Small intestine (tissue), 7 donors: ENCODE measurements around the gene ADGRF5. TPM values are rescaled to one million over a fixed set of nuclear protein-coding genes. Genes with fewer than 3 reads are reported as not detected.
A peak's percentile ranks its signal among the peaks of the same experiment; 100 is the strongest.

Experiments used
- DNase-seq, 2 donors: peaks; one replicate each; pipeline versions ENCODE4 v3.0.0 to v3.0.0-alpha.2; 2013
- FAIRE-seq: peaks from 2 replicates; lab custom pipeline; 2012; peaks lifted over from hg19 to GRCh38; lab: Jason Lieb, UNC
- H3K27ac ChIP-seq, 3 donors: one replicate each; pipeline ENCODE4 v1.5.1; 2013; ENCODE audit warnings: low read length in 2 of 3, mild to moderate bottlenecking in 2 of 3, control low read depth in 1 of 3, inconsistent platforms in 1 of 3, low read depth in 1 of 3, moderate library complexity in 1 of 3
- H3K27me3 ChIP-seq, 3 donors: one replicate each; pipeline ENCODE4 v1.6.1; 2013; ENCODE audit warnings: low read length in 3 of 3, inconsistent platforms in 1 of 3; ENCODE audit not compliant: control insufficient read depth in 3 of 3, insufficient read depth in 3 of 3
- H3K36me3 ChIP-seq, 3 donors: one replicate each; pipeline ENCODE4 v1.6.1; 2013; ENCODE audit warnings: low read length in 3 of 3, inconsistent platforms in 1 of 3, low read depth in 1 of 3, mild to moderate bottlenecking in 1 of 3, moderate library complexity in 1 of 3; ENCODE audit not compliant: control insufficient read depth in 3 of 3, insufficient read depth in 2 of 3
- H3K4me1 ChIP-seq, 3 donors: one replicate each; pipeline ENCODE4 v1.6.1; 2013; ENCODE audit warnings: low read length in 2 of 3, inconsistent platforms in 1 of 3, low read depth in 1 of 3, mild to moderate bottlenecking in 1 of 3, moderate library complexity in 1 of 3; ENCODE audit not compliant: control insufficient read depth in 3 of 3, insufficient read depth in 2 of 3
- H3K4me3 ChIP-seq, 3 donors: one replicate each; pipeline ENCODE4 v1.5.1; 2013; ENCODE audit warnings: low read length in 3 of 3, control low read depth in 1 of 3, inconsistent platforms in 1 of 3, low read depth in 1 of 3, mild to moderate bottlenecking in 1 of 3, moderate library complexity in 1 of 3
- H3K9me3 ChIP-seq, 2 donors: one replicate each; pipeline ENCODE4 v1.6.1; 2013; ENCODE audit warnings: low read depth in 1 of 2, low read length in 1 of 2; ENCODE audit not compliant: control insufficient read depth in 2 of 2, insufficient read depth in 1 of 2
- WGBS, 3 donors: extraction: QIAGEN DNeasy Blood & Tissue Kit; methylation state at CpG; one replicate each; pipeline ENCODE4 v1.1.7; 2013; 5-methylcytosine and 5-hydroxymethylcytosine counted together
- polyA plus RNA-seq, 4 donors: library from polyadenylated mRNA; stranded (reverse) in 3 of 4; unstranded in 1 of 4; fragments of 200-250 nt in 3 of 4; fragments of 120-200 nt in 1 of 4; gene quantifications; one replicate each; pipeline versions ENCODE4 v1.2.1 to v1.2.3, GENCODE V29; 2013
- donor health status: healthy with polysubstance abuse.
- donor health status: control.
- donor health status: control.
- donor health status: Bipolar disorder and iron deficiency.
- donor health status: healthy.

The ADGRF5 gene
- polyA plus RNA-seq, 4 donors: 0.45 to 7.4 (median 3.0) TPM

- H3K4me1 ChIP-seq: no peaks in the 10 kb centered on the region
- peaks cover 0 to 3% (median 0%) of the 10 kb centered on the region in 3 donors for H3K27me3 ChIP-seq
- no peak overlapping the region for H3K27ac ChIP-seq
- FAIRE-seq (no peak), DNase-seq (no peak)
- 76 to 91% (median 88%) methylated on average over 6 of the region's 6 CpGs for WGBS, 3 donors
- no peaks in the 10 kb centered on the region for H3K9me3 ChIP-seq
- no peaks in the 10 kb centered on the region for H3K36me3 ChIP-seq
- no peak overlapping the region for H3K4me3 ChIP-seq
These were observed 4.7 kb upstream of the ADGRF5 start for GRCh38 chr6:46926481-46926880.

DNA sequence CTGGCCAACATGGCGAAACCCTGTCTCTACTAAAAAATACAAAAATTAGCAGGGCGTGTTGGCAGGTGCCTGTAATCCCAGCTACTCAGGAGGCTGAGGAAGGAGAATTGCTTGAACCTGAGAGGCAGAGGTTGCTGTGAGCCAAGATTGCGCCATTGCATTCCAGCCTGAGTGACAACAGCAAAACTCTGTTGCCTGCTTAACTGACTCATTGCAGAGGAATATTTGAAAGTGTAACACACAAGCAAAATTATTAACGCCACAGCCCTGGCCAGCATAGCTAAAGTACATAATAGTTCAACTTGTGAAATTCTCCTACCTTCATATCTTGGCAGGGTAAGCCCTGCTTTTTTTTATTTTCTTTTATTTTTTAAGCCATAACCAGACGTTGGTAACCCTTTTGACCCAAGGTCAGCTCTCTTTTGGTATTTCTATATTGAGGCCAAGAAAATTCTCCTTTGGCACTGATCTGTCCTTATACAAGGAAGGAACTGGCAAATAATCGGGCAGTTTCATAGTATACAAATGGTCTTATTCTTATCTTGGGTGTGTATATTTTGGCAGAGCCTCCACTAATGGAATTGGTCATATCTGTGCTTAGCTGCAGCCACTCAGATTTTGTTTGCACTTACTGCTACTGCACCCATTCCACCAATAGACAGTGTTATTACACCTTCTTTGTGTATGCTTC is 4.0 kb upstream of the ADGRF5 start:
- WGBS, 3 donors: 48 to 67% (median 54%) methylated on average over 6 of the region's 6 CpGs
- Histone ChIP-seq H3K4me3 (no peak overlapping the region), H3K27ac (no peak overlapping the region), H3K9me3 (no peaks in the 10 kb centered on the region), H3K36me3 (no peaks in the 10 kb centered on the region), H3K4me1 (no peaks in the 10 kb centered on the region), H3K27me3 (no peaks in the 10 kb centered on the region)
- FAIRE-seq (no peak), DNase-seq (no peak)

DNA sequence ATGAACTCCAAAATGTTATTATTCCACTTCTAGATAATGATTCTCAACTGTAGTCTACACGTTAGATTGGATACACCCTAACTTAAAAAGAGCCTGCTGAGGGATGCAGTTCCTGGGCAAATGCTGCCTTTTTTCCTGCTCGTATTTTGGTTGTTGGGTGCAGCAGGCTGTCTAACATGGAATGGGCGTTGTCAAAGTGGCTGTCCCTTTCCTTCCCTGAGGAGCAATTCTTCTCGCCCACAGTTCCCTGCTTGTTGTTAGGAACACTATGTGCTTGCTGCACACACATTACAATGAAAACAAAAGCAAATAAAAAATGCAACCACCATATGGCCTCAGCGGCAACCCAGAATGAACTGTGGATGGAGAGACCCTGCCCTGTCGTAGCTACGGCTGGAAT is 1.7 kb upstream of the ADGRF5 start:
- H3K36me3 ChIP-seq: no peaks in the 10 kb centered on the region
- DNase-seq: no peak
- H3K27ac ChIP-seq: no peak overlapping the region
- no peaks in the 10 kb centered on the region for H3K9me3 ChIP-seq
- H3K4me3 ChIP-seq: no peak overlapping the region
- no peak for FAIRE-seq
- no peaks in the 10 kb centered on the region for H3K4me1 ChIP-seq
- no peaks in the 10 kb centered on the region for H3K27me3 ChIP-seq
- 78 to 82% (median 81%) methylated on average over 7 of the region's 7 CpGs for WGBS, 3 donors

GRCh38 chr6:46921059-46921458 is 679 bp downstream of the ADGRF5 start:
- WGBS, 3 donors: 74 to 91% (median 84%) methylated on average over 6 of the region's 6 CpGs
- FAIRE-seq (no peak), DNase-seq (no peak)
- Histone ChIP-seq H3K4me1 (no peaks in the 10 kb centered on the region), H3K4me3 (no peak overlapping the region), H3K27ac (peak overlapping the region in 1 of 3 donors; percentile 45), H3K27me3 (no peaks in the 10 kb centered on the region), H3K9me3 (no peaks in the 10 kb centered on the region), H3K36me3 (no peaks in the 10 kb centered on the region)

DNA sequence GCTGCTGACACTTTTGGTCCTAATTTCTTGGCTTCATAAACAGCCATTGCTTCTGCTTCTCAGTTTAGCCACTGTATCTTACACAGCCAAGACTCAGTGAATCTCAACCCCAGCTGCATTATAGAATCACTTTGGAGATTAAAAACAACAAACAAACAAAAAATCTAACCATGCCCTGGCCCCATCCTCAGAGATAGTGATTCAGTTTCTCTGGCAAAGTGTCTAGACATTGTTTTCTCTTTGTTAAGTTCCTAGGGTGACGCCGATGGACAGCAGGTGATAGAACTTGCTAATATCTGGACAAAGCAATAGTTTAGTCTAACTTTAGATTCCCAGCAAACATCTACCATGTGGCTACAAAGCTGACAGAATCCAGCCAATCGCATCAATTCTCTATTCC is 2.9 kb downstream of the ADGRF5 start:
- FAIRE-seq (no peak), DNase-seq (no peak)
- Histone ChIP-seq H3K9me3 (no peaks in the 10 kb centered on the region), H3K27ac (no peak overlapping the region), H3K4me1 (no peaks in the 10 kb centered on the region), H3K36me3 (no peaks in the 10 kb centered on the region), H3K4me3 (no peak overlapping the region), H3K27me3 (no peaks in the 10 kb centered on the region)
- WGBS, 3 donors: 85 to 93% (median 86%) methylated on average over 3 of the region's 3 CpGs

DNA sequence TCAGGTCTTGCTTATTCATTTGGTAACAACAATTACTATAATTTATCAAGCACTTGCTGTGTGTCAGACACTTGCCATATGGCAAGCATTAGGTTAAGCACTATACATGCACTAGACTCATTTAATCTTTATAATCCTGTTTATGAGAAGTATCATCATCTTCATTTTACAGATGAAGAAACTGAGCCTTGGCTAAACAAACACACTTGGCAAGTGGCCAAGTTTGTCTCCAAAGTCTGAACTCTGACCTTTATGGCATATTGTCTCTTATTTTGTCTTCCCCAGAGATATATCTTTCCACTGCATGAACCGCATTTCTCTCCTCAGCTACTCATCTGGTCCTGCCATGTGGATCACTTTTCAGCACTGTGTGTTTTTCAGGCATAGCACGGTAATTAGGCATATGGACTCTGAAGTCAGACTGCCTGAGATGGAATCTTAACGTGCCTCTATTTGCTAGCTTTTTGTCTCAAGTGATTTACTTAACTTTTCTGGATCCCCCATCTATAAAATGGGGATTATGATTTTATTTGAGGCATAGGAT is 4.7 kb downstream of the ADGRF5 start:
- WGBS, 3 donors: 54 to 60% (median 59%) methylated on average over 3 of the region's 3 CpGs
- H3K4me3 ChIP-seq: no peak overlapping the region
- H3K4me1 ChIP-seq: no peaks in the 10 kb centered on the region
- no peak overlapping the region for H3K27ac ChIP-seq
- H3K9me3 ChIP-seq: no peaks in the 10 kb centered on the region
- no peaks in the 10 kb centered on the region for H3K27me3 ChIP-seq
- H3K36me3 ChIP-seq: no peaks in the 10 kb centered on the region
- DNase-seq (no peak), FAIRE-seq (no peak)

DNA sequence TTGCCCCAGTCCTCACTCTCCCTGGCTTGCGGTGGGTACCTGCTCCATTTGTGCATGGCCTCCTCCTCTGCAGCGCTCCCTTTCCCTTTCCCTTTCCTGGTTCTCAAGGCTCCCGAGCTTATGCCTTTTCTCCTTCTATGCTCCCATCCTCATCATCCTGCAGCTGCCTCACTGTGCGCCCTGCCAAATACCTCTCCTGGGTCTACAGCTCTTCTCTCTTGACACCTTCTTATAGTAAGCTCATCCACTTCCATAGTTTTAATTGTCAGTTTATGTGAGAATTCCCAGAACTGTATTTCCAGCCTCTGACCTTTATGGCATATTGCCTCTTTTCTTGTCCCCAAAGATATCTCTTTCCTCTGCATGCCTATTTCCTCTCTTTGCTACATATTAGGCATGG is 5.9 kb downstream of the ADGRF5 start:
- no peaks in the 10 kb centered on the region for H3K36me3 ChIP-seq
- H3K27ac ChIP-seq: no peak overlapping the region
- DNase-seq (no peak), FAIRE-seq (no peak)
- no peak overlapping the region for H3K4me3 ChIP-seq
- H3K4me1 ChIP-seq: no peaks in the 10 kb centered on the region
- H3K9me3 ChIP-seq: no peaks in the 10 kb centered on the region
- no peaks in the 10 kb centered on the region for H3K27me3 ChIP-seq
- WGBS, 3 donors: 89 to 91% (median 91%) methylated on average over 4 of the region's 4 CpGs

GRCh38 chr6:46915380-46915779 is 6.4 kb downstream of the ADGRF5 start:
- H3K4me3 ChIP-seq: no peak overlapping the region
- H3K27me3 ChIP-seq: no peaks in the 10 kb centered on the region
- H3K9me3 ChIP-seq: no peaks in the 10 kb centered on the region
- H3K36me3 ChIP-seq: no peaks in the 10 kb centered on the region
- no peak for FAIRE-seq
- DNase-seq: no peak
- no peaks in the 10 kb centered on the region for H3K4me1 ChIP-seq
- H3K27ac ChIP-seq: no peak overlapping the region
